B cell (primary cell): ENCODE results near the gene ENOX1.

Experiments
- EZH2 ChIP-seq: IDR thresholded peaks from 2 replicates; pipeline ENCODE4 v1.6.1; 2012; ENCODE audit warnings: borderline replicate concordance, low read depth, mild to moderate bottlenecking, moderate library complexity, low read length; ENCODE audit not compliant: insufficient read depth, poor library complexity, severe bottlenecking
- TF ChIP-seq, protein P1 (sequence below): fragments of 200-600 bp; IDR thresholded peaks from one replicate; pipeline ENCODE4 v1.8.0; 2022; ENCODE audit warnings: antibody characterized with exemption, mild to moderate bottlenecking

DNA sequence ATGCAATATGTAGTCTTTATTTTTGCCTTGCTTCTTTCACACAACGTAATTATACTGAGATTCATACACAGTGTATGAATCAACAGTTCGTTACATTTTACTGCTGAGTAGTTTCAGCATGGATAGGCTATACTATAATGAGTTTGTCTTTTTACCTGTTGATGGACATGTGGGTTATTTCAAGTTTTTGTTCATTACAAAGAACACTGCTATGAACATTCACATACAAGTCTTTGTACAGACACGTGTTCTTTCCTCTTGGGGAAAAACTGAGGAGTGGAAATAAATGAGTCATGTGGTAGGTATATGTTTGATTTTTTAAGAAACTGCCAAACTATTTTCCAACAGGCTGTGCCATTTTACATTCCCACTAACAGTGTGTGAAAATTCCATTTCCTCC is 35.1 kb downstream of the ENOX1 start:
- TF ChIP-seq, protein P1, sequence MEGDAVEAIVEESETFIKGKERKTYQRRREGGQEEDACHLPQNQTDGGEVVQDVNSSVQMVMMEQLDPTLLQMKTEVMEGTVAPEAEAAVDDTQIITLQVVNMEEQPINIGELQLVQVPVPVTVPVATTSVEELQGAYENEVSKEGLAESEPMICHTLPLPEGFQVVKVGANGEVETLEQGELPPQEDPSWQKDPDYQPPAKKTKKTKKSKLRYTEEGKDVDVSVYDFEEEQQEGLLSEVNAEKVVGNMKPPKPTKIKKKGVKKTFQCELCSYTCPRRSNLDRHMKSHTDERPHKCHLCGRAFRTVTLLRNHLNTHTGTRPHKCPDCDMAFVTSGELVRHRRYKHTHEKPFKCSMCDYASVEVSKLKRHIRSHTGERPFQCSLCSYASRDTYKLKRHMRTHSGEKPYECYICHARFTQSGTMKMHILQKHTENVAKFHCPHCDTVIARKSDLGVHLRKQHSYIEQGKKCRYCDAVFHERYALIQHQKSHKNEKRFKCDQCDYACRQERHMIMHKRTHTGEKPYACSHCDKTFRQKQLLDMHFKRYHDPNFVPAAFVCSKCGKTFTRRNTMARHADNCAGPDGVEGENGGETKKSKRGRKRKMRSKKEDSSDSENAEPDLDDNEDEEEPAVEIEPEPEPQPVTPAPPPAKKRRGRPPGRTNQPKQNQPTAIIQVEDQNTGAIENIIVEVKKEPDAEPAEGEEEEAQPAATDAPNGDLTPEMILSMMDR: no peak
- TF ChIP-seq EZH2: no peak
